Suprapubic skin (tissue), 4 donors: ENCODE data around the gene CACNA1D. TPM values are rescaled to one million over a fixed set of nuclear protein-coding genes. Genes with fewer than 3 reads are reported as not detected.

ENCODE experiments used
- DNase-seq, 2 donors: peaks; one replicate each; pipeline ENCODE4 v3.0.0-alpha.2; 2019; ENCODE audit warnings: low spot score in 2 of 2
- H3K27ac ChIP-seq: fragments of 200-600 bp; sonication (generic); one replicate; pipeline ENCODE4 v1.5.1; 2019
- H3K27me3 ChIP-seq: fragments of 200-600 bp; sonication (generic); one replicate; pipeline ENCODE4 v1.5.1; 2019
- H3K36me3 ChIP-seq: fragments of 200-600 bp; sonication (generic); one replicate; pipeline ENCODE4 v1.5.1; 2019
- H3K4me1 ChIP-seq: fragments of 200-600 bp; sonication (generic); one replicate; pipeline ENCODE4 v1.5.1; 2019
- H3K4me3 ChIP-seq: fragments of 200-600 bp; sonication (generic); one replicate; pipeline ENCODE4 v1.5.1; 2019; ENCODE audit warnings: mild to moderate bottlenecking
- H3K9me3 ChIP-seq: fragments of 200-600 bp; sonication (generic); one replicate; pipeline ENCODE4 v1.5.1; 2019
- CTCF ChIP-seq, 2 donors: fragments of 200-600 bp in 1 of 2; fragments of 450-650 bp in 1 of 2; sonication (generic) in 1 of 2; IDR thresholded peaks; one replicate each; pipeline ENCODE4 v1.5.1; 2016 to 2019; ENCODE audit warnings: antibody characterized with exemption in 2 of 2, mild to moderate bottlenecking in 1 of 2, moderate library complexity in 1 of 2
- EP300 ChIP-seq: sonication (generic); formaldehyde crosslinking; IDR thresholded peaks from one replicate; pipeline ENCODE4 v1.6.1; 2017; ENCODE audit warnings: antibody characterized with exemption
- POLR2A ChIP-seq, 2 donors: fragments of 450-650 bp; IDR thresholded peaks; one replicate each; pipeline ENCODE4 v1.6.1; 2017; ENCODE audit warnings: antibody characterized with exemption in 2 of 2, mild to moderate bottlenecking in 2 of 2, moderate library complexity in 2 of 2
- POLR2AphosphoS5 ChIP-seq, 3 donors: sonication (generic); formaldehyde crosslinking; IDR thresholded peaks; one replicate each; pipeline ENCODE4 v1.6.1; 2017; ENCODE audit warnings: antibody characterized with exemption in 3 of 3
- WGBS: methylation state at CpG from one replicate; pipeline ENCODE4 v1.1.5; 2018; 5-methylcytosine and 5-hydroxymethylcytosine counted together
- total RNA-seq, 4 donors: library from RNA; depleted of rRNA; stranded (reverse); fragments of >200 nt; gene quantifications; one replicate each; pipeline ENCODE4 v1.1.0, GENCODE V29; 2016

The CACNA1D gene
- total RNA-seq, 4 donors from 2014 or later = 1.9 to 28.2 (median 6.3) TPM

- no peaks in the 10 kb centered on the region for H3K4me1 ChIP-seq
- peaks cover 4% of the 10 kb centered on the region for H3K27me3 ChIP-seq
- TF ChIP-seq EP300 (no peak), POLR2AphosphoS5 (IDR thresholded peaks at IDR 0.05) (no peak), POLR2A (IDR thresholded peaks at IDR 0.05) (no peak), CTCF (IDR thresholded peaks at IDR 0.05) (no peak)
- no peak overlapping the region for H3K4me3 ChIP-seq
- no peak for DNase-seq
- WGBS = 93% methylated on average over 6 of the region's 6 CpGs
- H3K27ac ChIP-seq = no peak overlapping the region
- H3K9me3 ChIP-seq = no peaks in the 10 kb centered on the region
- H3K36me3 ChIP-seq = no peaks in the 10 kb centered on the region
Measured at GRCh38 chr3:53719796-53720195, 225.4 kb downstream of the CACNA1D start.

- 44% methylated on average over 6 of the region's 6 CpGs for WGBS
- DNase-seq = no peak
- no peak overlapping the region for H3K4me3 ChIP-seq
Measured at GRCh38 chr3:53721187-53722119, 227.0 kb downstream of the CACNA1D start.

DNA sequence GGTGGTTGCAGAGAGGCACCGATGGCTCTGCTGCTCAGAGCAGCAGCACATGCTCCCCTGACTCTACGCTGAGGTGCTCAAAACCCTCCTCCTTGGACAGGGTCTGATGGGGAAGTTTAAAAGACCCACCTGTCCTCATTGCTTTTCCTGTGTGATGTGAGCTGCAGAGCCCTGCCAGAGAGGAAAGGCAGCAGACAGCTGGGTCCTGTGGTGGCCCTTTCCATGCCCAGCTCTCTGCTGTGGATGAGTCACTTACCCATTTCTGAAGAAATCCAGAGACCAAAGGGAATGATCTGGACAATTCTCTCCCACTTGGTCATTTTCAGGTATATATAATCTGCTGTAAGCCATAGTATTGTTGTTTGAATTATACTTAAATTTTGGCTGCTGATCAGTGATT lies 230.2 kb downstream of the CACNA1D start:
- no peaks in the 10 kb centered on the region for H3K9me3 ChIP-seq
- no peak overlapping the region for H3K27ac ChIP-seq
- TF ChIP-seq CTCF (IDR thresholded peaks at IDR 0.05) = no peak
- no peak for TF ChIP-seq POLR2AphosphoS5 (IDR thresholded peaks at IDR 0.05)
- no peak for TF ChIP-seq EP300
- no peak for TF ChIP-seq POLR2A (IDR thresholded peaks at IDR 0.05)
- no peak overlapping the region for H3K4me3 ChIP-seq
- H3K27me3 ChIP-seq = peaks cover 4% of the 10 kb centered on the region
- H3K4me1 ChIP-seq = no peaks in the 10 kb centered on the region
- 91% methylated on average over 2 of the region's 2 CpGs for WGBS
- H3K36me3 ChIP-seq = no peaks in the 10 kb centered on the region
- DNase-seq = no peak

More at GRCh38 chr3:53721187-53722119, 227.0 kb downstream of the CACNA1D start:
- Histone ChIP-seq H3K36me3 (no peaks in the 10 kb centered on the region), H3K9me3 (no peaks in the 10 kb centered on the region), H3K27ac (no peak overlapping the region), H3K4me1 (no peaks in the 10 kb centered on the region), H3K27me3 (peaks cover 4% of the 10 kb centered on the region)
- TF ChIP-seq CTCF (IDR thresholded peaks at IDR 0.05) = no peak
- no peak for TF ChIP-seq POLR2A (IDR thresholded peaks at IDR 0.05)
- no peak for TF ChIP-seq POLR2AphosphoS5 (IDR thresholded peaks at IDR 0.05)
- no peak for TF ChIP-seq EP300

DNA sequence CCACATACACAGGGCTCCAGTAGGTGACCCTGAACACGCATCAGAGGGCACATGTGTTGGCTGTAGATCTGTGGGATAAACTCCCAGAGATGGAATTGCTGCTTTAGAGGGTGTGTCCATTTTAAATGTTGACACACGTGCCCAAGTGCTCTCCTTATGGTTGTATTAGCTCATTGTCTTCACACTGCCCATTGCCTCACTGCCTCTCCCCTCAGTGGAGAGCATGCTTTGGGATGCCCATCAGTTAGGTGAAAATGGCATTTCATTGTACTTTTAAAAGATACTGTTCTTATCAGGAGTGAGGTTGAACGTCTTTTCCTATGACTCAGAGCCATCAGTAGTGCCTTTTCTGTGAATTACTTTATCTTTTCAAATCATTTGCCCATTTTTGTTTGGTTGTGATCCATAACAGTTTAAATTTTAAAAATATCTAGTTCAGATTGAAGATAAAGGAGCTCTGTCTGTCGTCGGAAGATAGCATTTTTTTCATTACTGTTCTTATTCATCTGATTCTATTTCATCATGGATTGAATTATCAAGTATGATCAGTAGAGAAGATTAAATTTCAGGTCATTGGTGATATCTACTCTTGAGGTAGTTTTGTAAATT lies 231.1 kb downstream of the CACNA1D start:
- TF ChIP-seq POLR2AphosphoS5 (IDR thresholded peaks at IDR 0.05) = no peak
- no peak for TF ChIP-seq POLR2A (IDR thresholded peaks at IDR 0.05)
- TF ChIP-seq EP300 = no peak
- no peak for TF ChIP-seq CTCF (IDR thresholded peaks at IDR 0.05)
- Histone ChIP-seq H3K27me3 (peaks cover 4% of the 10 kb centered on the region), H3K9me3 (no peaks in the 10 kb centered on the region), H3K4me3 (no peak overlapping the region), H3K4me1 (no peaks in the 10 kb centered on the region), H3K27ac (no peak overlapping the region), H3K36me3 (no peaks in the 10 kb centered on the region)
- DNase-seq = no peak
- WGBS = 67% methylated on average over 5 of the region's 5 CpGs

DNA sequence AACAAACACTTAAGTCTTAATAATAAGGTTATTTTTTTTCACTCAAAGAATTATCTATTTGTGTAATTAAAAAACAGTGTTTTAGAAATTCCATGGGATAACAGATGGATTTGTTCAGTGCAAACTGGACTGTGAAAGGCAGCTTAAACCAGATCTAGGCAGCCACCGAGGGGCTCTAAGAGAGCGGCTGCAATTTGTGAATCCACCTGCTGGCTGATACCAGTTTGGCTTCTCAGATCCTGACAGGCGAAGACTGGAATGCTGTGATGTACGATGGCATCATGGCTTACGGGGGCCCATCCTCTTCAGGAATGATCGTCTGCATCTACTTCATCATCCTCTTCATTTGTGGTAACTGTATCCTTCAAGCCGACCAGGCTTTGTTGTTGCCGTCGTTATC lies 232.2 kb downstream of the CACNA1D start:
- H3K4me3 ChIP-seq = no peak overlapping the region
- no peaks in the 10 kb centered on the region for H3K9me3 ChIP-seq
- TF ChIP-seq POLR2A (IDR thresholded peaks at IDR 0.05) = no peak
- TF ChIP-seq CTCF (IDR thresholded peaks at IDR 0.05) = no peak
- TF ChIP-seq POLR2AphosphoS5 (IDR thresholded peaks at IDR 0.05) = no peak
- TF ChIP-seq EP300 = no peak
- DNase-seq = no peak
- 78% methylated on average over 9 of the region's 9 CpGs for WGBS
- peaks cover 4% of the 10 kb centered on the region for H3K27me3 ChIP-seq
- no peaks in the 10 kb centered on the region for H3K4me1 ChIP-seq
- H3K36me3 ChIP-seq = no peaks in the 10 kb centered on the region
- H3K27ac ChIP-seq = no peak overlapping the region
